AG09309 (cell line): ENCODE results near the gene TUBB.
"Not testable (repeated sequence)": the region's sequence is repeated elsewhere in the genome, so short reads cannot be mapped to it uniquely, and the experiment has no call there.

Experiments
- DNase-seq: peaks from one replicate; pipeline ENCODE4 v3.0.0-alpha.2; 2010; ENCODE audit warnings: low read depth
- H3K4me3 ChIP-seq: 2 replicates; pipeline ENCODE4 v1.5.1; 2011; ENCODE audit warnings: mild to moderate bottlenecking, low read depth, low read length, moderate library complexity; ENCODE audit not compliant: control insufficient read depth
- CTCF ChIP-seq: IDR thresholded peaks from 2 replicates; pipeline ENCODE4 v1.5.1; 2011; ENCODE audit warnings: mild to moderate bottlenecking, low read depth, low read length, inconsistent platforms; ENCODE audit not compliant: insufficient read depth, control insufficient read depth; ENCODE audit errors: missing control alignments

Gene TUBB

DNA sequence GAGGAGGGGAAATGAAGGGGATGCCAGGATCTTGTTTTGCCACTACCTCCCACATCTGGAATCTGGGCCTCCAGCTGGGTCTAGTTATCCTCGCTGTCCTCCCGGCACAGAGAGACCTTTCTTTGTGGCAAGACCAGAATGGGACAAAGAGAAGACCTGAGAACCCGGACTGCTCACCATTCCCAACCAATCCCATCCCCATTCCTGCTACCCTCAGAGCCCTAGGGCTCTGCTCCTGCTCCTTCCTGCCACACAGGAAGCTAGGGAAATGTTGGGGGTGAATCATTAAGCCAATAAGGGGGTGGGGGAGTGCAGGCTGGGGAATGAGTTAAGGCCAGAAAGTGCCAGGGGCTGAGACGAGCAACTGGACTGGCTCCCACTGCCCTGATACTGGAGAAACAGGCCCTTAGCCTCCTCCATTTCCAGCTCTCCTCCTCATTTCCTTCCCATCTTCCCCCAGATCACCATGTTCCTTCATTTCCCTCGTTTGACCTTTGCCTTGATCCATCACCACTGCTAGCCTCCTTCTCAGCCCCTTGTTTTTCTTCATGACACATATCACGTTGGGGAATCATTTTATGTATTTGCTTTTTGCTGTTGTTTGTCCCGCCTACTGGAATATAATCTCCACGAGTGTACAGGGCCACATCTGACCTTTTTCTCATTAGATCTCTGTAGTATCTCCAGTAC, 28.8 kb downstream of the TUBB start:
- no peak overlapping the region for H3K4me3 ChIP-seq
- no peak for DNase-seq
- no peak for TF ChIP-seq CTCF

- no peak for DNase-seq
- no peak overlapping the region for H3K4me3 ChIP-seq
- TF ChIP-seq CTCF = no peak
Observed at GRCh38 chr6:30749554-30750378, 29.6 kb downstream of the TUBB start.

- DNase-seq = no peak
- H3K4me3 ChIP-seq = no peak overlapping the region
- TF ChIP-seq CTCF = no peak
Observed at GRCh38 chr6:30750379-30750668, 30.2 kb downstream of the TUBB start.

- peak; percentile 26 for TF ChIP-seq CTCF
- peak; percentile 99 for DNase-seq
- no peak overlapping the region for H3K4me3 ChIP-seq
Observed at GRCh38 chr6:30752157-30752927, 32.2 kb downstream of the TUBB start.

GRCh38 chr6:30754631-30755030, 34.5 kb downstream of the TUBB start:
- no peak for DNase-seq
- no peak for TF ChIP-seq CTCF
- H3K4me3 ChIP-seq = no peak overlapping the region

- not testable (repeated sequence) for DNase-seq, H3K4me3 ChIP-seq
Observed at GRCh38 chr6:30756405-30757003, 36.4 kb downstream of the TUBB start.
